Measurements from ENCODE around the gene GSTM3.
"Not testable (repeated sequence)": the region's sequence is repeated elsewhere in the genome, so short reads cannot be mapped to it uniquely, and the experiment has no call there.

Gene GSTM3

DNA sequence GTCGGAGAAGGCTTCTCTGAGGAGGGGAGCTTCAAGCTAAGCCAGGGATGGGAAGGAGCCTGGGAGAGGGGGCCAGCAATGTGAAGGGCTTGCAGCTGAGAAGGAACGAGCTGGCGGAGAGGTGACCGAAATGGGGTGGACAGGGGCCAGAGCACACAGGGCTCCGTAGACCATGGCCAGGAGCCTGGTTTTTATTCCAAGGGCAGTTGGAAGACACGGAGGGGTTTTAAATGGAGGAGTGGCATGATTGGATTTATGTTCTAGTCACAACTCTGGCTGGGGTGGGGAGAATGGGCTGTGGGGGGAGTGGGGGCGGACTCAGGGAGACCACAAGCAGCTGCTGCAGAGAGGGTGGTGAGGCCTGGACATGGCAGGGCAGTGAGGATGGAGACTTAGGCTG, 28.0 kb upstream of the GSTM3 start:
- Histone ChIP-seq H3K27me3 (replicated peaks) (no peaks in the 10 kb centered on the region), H3K27ac (no peak overlapping the region), H3K36me3 (replicated peaks) (no peaks in the 10 kb centered on the region), H3K4me3 (ENCODE audit: low read depth, low read length) (no peak overlapping the region)
- in situ Hi-C loops (cut with HindIII; ENCODE audit: low pct_ligation_motif_present, low sequenced_read_pairs) = loop anchor here (10.0 kb wide), 1 partner anchor 114 kb away; the partner anchor contains the start of gene GSTM4
- TF ChIP-seq, protein P1, sequence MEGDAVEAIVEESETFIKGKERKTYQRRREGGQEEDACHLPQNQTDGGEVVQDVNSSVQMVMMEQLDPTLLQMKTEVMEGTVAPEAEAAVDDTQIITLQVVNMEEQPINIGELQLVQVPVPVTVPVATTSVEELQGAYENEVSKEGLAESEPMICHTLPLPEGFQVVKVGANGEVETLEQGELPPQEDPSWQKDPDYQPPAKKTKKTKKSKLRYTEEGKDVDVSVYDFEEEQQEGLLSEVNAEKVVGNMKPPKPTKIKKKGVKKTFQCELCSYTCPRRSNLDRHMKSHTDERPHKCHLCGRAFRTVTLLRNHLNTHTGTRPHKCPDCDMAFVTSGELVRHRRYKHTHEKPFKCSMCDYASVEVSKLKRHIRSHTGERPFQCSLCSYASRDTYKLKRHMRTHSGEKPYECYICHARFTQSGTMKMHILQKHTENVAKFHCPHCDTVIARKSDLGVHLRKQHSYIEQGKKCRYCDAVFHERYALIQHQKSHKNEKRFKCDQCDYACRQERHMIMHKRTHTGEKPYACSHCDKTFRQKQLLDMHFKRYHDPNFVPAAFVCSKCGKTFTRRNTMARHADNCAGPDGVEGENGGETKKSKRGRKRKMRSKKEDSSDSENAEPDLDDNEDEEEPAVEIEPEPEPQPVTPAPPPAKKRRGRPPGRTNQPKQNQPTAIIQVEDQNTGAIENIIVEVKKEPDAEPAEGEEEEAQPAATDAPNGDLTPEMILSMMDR (IDR thresholded peaks at IDR 0.05; ENCODE audit: low read depth, low read length, missing control alignments) = no peak
- DNase-seq = no peak

DNA sequence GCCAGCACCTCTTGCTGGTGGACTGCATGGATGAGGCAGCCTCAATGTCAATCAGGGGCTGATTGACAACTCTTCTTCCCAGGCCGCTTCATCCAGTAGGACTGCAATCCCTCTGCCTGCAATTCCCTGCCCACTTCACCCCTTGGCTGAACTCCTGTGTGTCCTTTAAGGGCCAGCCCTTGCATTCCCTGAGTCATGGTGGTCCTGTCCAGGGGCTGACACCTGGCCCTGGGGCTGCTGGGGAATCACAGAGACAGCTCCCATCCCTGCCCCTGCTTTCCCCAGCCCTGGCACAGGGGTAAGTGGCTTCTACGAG, 27.5 kb upstream of the GSTM3 start:
- no peak for DNase-seq
- in situ Hi-C loops (cut with HindIII; ENCODE audit: low pct_ligation_motif_present, low sequenced_read_pairs) = loop anchor here (10.0 kb wide), 1 partner anchor 113 kb away; the partner anchor contains the start of gene GSTM4
- Histone ChIP-seq H3K4me3 (ENCODE audit: low read depth, low read length) (no peak overlapping the region), H3K27me3 (replicated peaks) (no peaks in the 10 kb centered on the region), H3K36me3 (replicated peaks) (no peaks in the 10 kb centered on the region), H3K27ac (no peak overlapping the region)
- TF ChIP-seq, protein P1 (IDR thresholded peaks at IDR 0.05; ENCODE audit: low read depth, low read length, missing control alignments) = no peak

DNA sequence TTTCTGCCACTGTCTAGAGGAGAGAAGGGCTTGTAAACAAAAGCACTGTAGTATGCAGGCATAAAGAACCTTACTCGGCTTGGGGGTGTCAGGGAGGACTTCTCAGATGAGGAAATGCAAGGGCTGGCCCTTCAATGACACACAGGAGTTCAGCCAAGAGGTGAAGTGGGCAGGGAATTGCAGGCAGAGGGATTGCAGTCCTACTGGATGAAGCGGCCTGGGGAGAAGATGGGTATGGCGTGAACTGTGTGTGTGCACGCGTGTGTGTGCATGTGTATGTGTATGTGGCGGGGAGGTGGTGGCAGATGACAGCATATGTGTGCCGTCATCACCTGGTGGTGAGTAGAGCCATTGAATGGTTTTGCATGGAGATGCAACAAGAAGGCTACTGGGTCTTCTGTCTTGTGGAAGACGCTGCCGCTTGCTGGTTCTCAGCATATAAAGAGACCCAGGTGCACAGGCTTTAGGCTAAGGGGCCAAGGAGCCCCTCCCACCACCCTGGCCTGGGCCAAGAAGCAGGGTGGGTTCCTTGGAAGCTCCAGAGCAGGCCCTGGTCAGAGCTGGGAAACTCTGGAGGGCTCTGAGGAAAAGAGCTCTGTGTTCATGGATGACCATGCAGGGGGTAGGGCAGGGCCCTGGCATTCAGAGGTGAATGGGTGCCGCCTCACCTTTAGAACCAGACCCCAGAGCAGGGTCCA, 26.9 kb upstream of the GSTM3 start:
- H3K4me3 ChIP-seq (ENCODE audit: low read depth, low read length) = no peak overlapping the region
- no peak overlapping the region for H3K27ac ChIP-seq
- in situ Hi-C loops (cut with HindIII; ENCODE audit: low pct_ligation_motif_present, low sequenced_read_pairs) = loop anchor here (10.0 kb wide), 1 partner anchor 113 kb away; the partner anchor contains the start of gene GSTM4
- no peak for DNase-seq
- no peaks in the 10 kb centered on the region for H3K36me3 ChIP-seq (replicated peaks)
- no peaks in the 10 kb centered on the region for H3K27me3 ChIP-seq (replicated peaks)
- TF ChIP-seq, protein P1 (IDR thresholded peaks at IDR 0.05; ENCODE audit: low read depth, low read length, missing control alignments) = no peak

DNA sequence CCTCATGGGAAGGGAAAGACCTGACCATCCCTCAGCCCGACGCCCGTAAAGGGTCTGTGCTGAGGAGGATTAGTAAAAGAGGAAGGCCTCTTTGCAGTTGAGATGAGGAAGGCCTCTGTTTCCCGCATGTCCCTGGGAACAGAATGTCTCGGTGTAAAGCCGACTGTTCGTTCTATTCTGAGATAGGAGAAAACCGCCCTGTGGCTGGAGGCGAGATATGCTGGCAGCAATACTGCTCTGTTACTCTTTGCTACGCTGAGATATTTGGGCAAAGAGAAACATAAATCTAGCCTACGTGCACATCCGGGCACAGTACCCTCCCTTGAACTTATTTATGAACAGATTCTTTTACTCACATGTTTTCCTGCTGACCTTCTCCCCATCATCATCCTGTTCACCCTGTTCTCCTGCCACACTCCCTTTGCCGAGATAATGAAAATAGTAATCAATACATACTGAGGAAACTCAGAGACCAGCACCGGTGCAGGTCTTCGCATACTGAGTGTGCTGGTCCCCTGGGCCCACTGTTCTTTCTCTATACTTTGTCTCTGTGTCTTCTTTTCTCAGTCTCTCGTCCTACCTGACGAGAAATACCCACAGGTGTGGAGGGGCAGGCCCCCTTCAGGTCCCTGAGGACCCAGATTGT, 26.3 kb upstream of the GSTM3 start:
- not testable (repeated sequence) for H3K4me3 ChIP-seq (ENCODE audit: low read depth, low read length); DNase-seq; H3K36me3 ChIP-seq (replicated peaks); H3K27me3 ChIP-seq (replicated peaks); H3K27ac ChIP-seq
- in situ Hi-C loops (cut with HindIII; ENCODE audit: low pct_ligation_motif_present, low sequenced_read_pairs) = loop anchor here (10.0 kb wide), 1 partner anchor 112 kb away; the partner anchor contains the start of gene GSTM4

DNA sequence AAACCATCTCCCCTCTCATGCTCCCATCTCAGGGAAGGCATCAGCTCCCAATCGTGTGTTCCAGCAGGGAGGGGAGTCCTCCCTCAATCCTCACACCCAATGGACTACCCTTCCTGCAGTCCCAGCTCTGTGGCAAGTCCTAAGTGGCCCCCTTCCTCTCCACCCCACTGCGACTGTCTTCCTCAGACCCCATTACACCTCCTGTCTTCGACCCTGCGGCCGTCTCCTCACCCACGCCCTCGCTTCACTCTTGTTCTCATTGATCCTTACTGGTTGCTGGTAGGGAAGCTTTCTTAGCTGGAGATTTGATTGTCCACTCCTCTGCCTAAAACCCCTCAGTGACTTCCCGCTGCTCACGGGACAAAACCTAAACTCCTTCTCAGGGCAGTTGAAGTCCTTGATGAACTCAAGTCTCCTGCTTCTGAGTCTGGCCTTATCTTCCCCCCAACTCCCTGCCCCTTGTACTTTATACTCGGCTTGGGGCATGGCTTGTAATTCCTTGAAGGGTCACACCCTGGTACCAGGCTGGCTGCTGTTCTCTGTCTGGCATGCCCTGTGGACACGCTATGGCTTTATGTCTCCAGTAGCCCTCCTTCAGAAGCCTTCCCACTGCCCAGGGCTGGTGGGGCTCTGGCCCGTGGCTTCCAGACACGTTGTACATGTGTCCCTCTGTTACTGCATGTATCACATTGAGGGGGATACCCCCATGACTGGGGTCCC, 25.2 kb upstream of the GSTM3 start:
- no peak for DNase-seq
- H3K36me3 ChIP-seq (replicated peaks) = no peaks in the 10 kb centered on the region
- no peak overlapping the region for H3K27ac ChIP-seq
- no peaks in the 10 kb centered on the region for H3K27me3 ChIP-seq (replicated peaks)
- H3K4me3 ChIP-seq (ENCODE audit: low read depth, low read length) = no peak overlapping the region
- TF ChIP-seq, protein P1 (IDR thresholded peaks at IDR 0.05; ENCODE audit: low read depth, low read length, missing control alignments) = no peak
- in situ Hi-C loops (cut with HindIII; ENCODE audit: low pct_ligation_motif_present, low sequenced_read_pairs) = loop anchor here (10.0 kb wide), 1 partner anchor 111 kb away; the partner anchor contains the start of gene GSTM4

DNA sequence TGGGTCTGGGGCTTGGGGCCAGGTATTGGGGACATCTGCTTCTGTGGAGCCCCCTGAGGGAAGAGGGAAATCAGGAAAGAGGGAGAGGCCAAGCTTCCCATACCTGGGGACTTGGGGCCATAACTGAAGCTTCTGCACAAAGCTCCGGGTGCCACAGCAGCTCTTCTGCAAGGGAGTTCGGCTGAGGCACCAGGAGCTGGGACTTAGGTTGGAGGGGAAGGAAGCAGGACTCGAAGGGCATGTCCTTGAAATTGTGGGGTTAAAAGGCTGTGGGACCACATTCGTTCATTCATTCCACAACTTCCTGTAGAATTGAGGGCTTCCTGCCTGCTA, 24.6 kb upstream of the GSTM3 start:
- Histone ChIP-seq H3K4me3 (ENCODE audit: low read depth, low read length) (no peak overlapping the region), H3K27me3 (replicated peaks) (no peaks in the 10 kb centered on the region), H3K27ac (no peak overlapping the region), H3K36me3 (replicated peaks) (no peaks in the 10 kb centered on the region)
- TF ChIP-seq, protein P1 (IDR thresholded peaks at IDR 0.05; ENCODE audit: low read depth, low read length, missing control alignments) = no peak
- DNase-seq = no peak
- in situ Hi-C loops (cut with HindIII; ENCODE audit: low pct_ligation_motif_present, low sequenced_read_pairs) = loop anchor here (10.0 kb wide), 1 partner anchor 111 kb away; the partner anchor contains the start of gene GSTM4

All from brain microvascular endothelial cell (primary cell).